ENCODE results near the gene SPATA20. TPM values are rescaled to one million over a fixed set of nuclear protein-coding genes. Genes with fewer than 3 reads are reported as not detected.

SPATA20 gene
- total RNA-seq, 3 donors from 2014 or later: 52.4 to 62.3 (median 58.4) TPM

DNA sequence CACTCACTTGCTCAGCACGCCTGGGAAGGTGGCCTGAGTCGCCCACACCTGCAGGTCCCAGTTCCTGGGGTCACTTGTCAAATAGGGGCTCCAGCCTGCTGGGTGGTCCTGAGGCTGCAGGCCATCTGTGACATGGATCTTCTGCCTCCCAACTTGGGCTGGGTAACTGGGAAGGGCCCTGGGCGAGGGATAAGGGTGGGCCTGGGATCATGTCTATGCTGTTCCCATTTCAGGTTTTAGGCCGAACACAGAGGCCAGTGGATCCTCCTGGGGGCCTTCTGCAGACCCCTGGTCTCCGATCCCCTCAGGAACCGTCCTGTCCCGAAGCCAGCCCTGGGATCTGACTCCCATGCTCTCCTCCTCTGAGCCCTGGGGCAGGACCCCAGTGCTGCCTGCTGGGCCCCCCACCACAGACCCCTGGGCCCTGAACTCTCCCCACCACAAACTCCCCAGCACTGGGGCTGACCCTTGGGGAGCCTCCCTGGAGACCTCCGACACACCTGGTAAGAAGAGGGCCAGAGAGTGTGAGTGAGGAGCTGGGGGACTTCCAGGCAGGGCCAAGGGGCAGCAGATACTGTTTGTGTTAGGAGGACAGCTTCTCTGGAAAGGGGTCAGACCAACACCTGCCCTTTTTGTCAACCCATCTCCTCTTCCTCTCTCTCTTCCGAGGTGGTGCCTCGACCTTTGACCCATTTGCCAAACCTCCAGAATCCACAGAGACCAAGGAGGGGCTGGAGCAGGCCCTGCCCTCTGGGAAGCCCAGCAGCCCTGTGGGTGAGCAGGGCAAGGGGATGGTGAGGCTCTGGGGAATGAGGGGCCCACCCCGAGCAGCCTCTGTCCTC, 6.2 kb upstream of the SPATA20 start:
- intact Hi-C loops (cut with DNase I; ENCODE audit: low total_unique reads): loop anchor here (10.0 kb wide), 1 partner anchor 304 kb away; no protein-coding TSS in a partner anchor
- no peaks in the 10 kb centered on the region for H3K9me3 ChIP-seq
- peak overlapping the region in 2 of 3 donors; percentile 62 to 69 for H3K4me3 ChIP-seq
- H3K27me3 ChIP-seq: no peaks in the 10 kb centered on the region
- no peaks in the 10 kb centered on the region for H3K4me1 ChIP-seq
- no peaks in the 10 kb centered on the region for H3K36me3 ChIP-seq
- no peak for DNase-seq (ENCODE audit: low spot score in 2 of 2)
- peak overlapping the region; percentile 80 for H3K27ac ChIP-seq
- TF ChIP-seq POLR2A (IDR thresholded peaks at IDR 0.05) (no peak), POLR2AphosphoS5 (IDR thresholded peaks at IDR 0.05) (no peak)
- TF ChIP-seq, protein P1, sequence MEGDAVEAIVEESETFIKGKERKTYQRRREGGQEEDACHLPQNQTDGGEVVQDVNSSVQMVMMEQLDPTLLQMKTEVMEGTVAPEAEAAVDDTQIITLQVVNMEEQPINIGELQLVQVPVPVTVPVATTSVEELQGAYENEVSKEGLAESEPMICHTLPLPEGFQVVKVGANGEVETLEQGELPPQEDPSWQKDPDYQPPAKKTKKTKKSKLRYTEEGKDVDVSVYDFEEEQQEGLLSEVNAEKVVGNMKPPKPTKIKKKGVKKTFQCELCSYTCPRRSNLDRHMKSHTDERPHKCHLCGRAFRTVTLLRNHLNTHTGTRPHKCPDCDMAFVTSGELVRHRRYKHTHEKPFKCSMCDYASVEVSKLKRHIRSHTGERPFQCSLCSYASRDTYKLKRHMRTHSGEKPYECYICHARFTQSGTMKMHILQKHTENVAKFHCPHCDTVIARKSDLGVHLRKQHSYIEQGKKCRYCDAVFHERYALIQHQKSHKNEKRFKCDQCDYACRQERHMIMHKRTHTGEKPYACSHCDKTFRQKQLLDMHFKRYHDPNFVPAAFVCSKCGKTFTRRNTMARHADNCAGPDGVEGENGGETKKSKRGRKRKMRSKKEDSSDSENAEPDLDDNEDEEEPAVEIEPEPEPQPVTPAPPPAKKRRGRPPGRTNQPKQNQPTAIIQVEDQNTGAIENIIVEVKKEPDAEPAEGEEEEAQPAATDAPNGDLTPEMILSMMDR (IDR thresholded peaks at IDR 0.05): no peak

DNA sequence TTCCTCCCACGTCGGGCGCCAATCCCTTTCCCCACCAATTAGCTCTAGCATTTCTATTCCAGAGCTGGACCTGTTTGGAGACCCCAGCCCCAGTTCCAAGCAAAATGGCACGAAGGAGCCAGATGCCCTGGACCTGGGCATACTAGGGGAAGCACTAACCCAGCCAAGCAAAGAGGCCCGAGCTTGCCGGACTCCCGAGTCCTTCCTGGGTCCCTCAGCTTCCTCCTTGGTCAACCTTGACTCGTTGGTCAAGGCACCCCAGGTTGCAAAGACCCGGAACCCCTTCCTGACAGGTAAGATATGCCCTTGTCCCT, 5.6 kb upstream of the SPATA20 start:
- H3K27ac ChIP-seq: peak overlapping the region; percentile 80 to 82
- H3K4me1 ChIP-seq: no peaks in the 10 kb centered on the region
- DNase-seq (ENCODE audit: low spot score in 2 of 2): no peak
- no peaks in the 10 kb centered on the region for H3K9me3 ChIP-seq
- H3K27me3 ChIP-seq: no peaks in the 10 kb centered on the region
- no peaks in the 10 kb centered on the region for H3K36me3 ChIP-seq
- intact Hi-C loops (cut with DNase I; ENCODE audit: low total_unique reads): loop anchor here (10.0 kb wide), 1 partner anchor 303 kb away; no protein-coding TSS in a partner anchor
- H3K4me3 ChIP-seq: peak overlapping the region; percentile 49 to 69 (median 62)
- no peak for TF ChIP-seq POLR2A (IDR thresholded peaks at IDR 0.05)
- TF ChIP-seq POLR2AphosphoS5 (IDR thresholded peaks at IDR 0.05): no peak
- TF ChIP-seq, protein P1 (IDR thresholded peaks at IDR 0.05): no peak

DNA sequence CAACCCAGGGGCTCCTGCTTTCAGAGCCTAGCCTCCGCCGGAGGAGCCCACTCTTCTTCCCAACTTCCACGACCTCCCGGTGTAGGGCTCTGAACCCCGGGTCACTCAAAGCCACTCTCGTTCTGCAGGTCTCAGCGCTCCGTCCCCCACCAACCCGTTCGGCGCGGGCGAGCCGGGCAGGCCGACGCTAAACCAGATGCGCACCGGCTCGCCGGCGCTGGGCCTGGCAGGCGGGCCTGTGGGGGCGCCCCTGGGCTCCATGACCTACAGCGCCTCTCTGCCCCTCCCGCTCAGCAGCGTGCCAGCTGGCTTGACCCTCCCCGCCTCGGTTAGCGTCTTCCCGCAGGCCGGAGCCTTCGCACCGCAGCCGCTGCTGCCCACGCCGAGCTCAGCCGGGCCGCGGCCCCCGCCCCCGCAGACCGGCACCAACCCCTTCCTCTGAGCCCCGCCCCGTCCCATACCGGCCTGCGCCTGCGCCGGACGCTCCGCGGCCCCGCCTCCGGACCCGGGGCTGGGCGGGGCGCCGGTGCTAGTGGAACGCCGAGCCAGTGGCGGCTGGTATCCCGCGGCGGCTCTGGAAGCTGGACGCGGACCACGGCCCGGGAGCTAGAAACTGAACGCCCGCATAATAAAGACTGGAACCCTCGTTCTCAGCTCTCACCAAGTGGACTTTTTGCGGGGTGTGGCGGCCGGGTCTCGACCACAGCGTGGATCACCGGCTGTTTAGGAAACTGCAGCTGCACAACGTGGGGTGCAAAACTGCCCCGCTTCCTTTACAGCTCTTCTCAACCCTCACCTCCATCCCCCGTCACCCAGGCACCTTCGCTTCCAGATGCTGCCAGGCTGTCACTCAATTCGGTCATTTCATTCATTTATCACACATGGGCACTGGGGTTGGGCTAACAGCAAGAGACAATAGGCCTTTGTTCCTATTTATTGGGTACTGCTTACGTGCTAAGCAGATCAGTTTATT, 5.0 kb upstream of the SPATA20 start:
- Histone ChIP-seq H3K27ac (peak overlapping the region; percentile 80 to 82), H3K4me1 (no peaks in the 10 kb centered on the region), H3K36me3 (no peaks in the 10 kb centered on the region), H3K4me3 (peak overlapping the region; percentile 49 to 69 (median 62)), H3K27me3 (no peaks in the 10 kb centered on the region), H3K9me3 (no peaks in the 10 kb centered on the region)
- peak; percentile 76 to 81 for DNase-seq (ENCODE audit: low spot score in 2 of 2)
- TF ChIP-seq POLR2AphosphoS5 (IDR thresholded peaks at IDR 0.05): peak in 2 of 3 donors; percentile 24 to 48
- no peak for TF ChIP-seq POLR2A (IDR thresholded peaks at IDR 0.05)
- intact Hi-C loops (cut with DNase I; ENCODE audit: low total_unique reads): loop anchor here (10.0 kb wide), 1 partner anchor 303 kb away; no protein-coding TSS in a partner anchor

DNA sequence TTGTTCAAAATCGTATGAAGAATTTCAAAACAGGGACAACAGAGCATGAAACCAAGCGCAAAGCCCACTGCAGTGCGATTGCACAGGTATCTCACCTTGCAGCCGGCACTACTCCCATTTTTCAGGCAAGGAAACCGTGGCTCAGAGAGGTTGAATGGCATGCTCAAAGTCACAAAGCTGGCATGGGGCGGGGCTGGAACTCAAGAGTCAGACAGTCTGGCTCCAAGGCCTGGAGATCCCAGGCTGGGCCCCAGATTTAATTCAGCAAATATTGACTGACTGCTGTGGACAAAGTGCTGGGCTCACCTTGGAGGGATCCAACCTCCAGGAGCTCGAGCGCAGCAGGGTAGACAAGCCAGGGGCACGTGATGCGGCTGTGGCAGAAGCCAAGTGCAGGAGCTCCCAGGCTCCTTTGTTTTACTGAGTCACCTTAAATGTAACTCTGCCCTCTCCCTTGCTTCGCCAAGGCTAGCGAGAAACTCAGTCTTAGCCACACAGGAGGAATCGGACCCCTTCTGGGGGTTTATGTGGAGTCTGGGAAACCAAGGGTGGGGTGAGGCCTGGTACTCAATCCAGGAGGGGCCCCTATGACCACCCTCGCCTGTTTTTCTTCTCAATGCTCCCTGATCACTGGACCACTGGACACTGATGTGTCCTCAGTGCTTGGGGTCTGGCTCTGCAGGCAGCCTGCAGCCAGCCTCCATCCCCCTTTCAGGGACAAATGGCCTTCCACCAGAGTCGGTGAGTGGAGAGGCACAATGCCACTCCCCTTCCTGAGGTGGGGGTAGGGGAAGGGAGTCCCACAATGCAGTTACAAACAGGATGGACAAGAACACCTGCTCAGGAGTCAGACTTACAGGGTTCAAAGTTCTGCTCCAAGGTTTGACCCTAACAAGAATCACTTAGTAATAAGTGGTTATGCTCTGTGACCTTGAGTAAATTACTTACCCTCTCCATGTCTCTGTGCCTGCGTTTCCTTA, 3.9 kb upstream of the SPATA20 start:
- TF ChIP-seq, protein P1 (IDR thresholded peaks at IDR 0.05): no peak
- TF ChIP-seq POLR2AphosphoS5 (IDR thresholded peaks at IDR 0.05) (no peak), POLR2A (IDR thresholded peaks at IDR 0.05) (no peak)
- Histone ChIP-seq H3K27me3 (no peaks in the 10 kb centered on the region), H3K4me3 (peak overlapping the region in 2 of 3 donors; percentile 62 to 69), H3K27ac (peak overlapping the region; percentile 67 to 82), H3K4me1 (peaks cover 0 to 3% of the 10 kb centered on the region in 2 donors), H3K36me3 (no peaks in the 10 kb centered on the region), H3K9me3 (no peaks in the 10 kb centered on the region)
- DNase-seq (ENCODE audit: low spot score in 2 of 2): peak; percentile 71 to 87
- intact Hi-C loops (cut with DNase I; ENCODE audit: low total_unique reads): loop anchor here (10.0 kb wide), 1 partner anchor 302 kb away; no protein-coding TSS in a partner anchor
